Osteoblast (primary cell): ENCODE data around the gene MAD1L1. TPM values are rescaled to one million over a fixed set of nuclear protein-coding genes. Genes with fewer than 3 reads are reported as not detected.

Experiments used
- DNase-seq: peaks from one replicate; pipeline ENCODE4 v3.0.0; 2011; ENCODE audit warnings: low spot score, mixed read lengths; ENCODE audit not compliant: insufficient read length; ENCODE audit errors: missing footprints
- H2AFZ ChIP-seq: 2 replicates; pipeline ENCODE4 v1.6.0; 2011; ENCODE audit warnings: mild to moderate bottlenecking, low read length
- H3K27ac ChIP-seq: 2 replicates; pipeline ENCODE4 v1.5.1; 2011; ENCODE audit warnings: mild to moderate bottlenecking, low read depth, low read length, moderate library complexity
- H3K27me3 ChIP-seq: 2 replicates; pipeline ENCODE4 v1.6.0; 2012; ENCODE audit warnings: mild to moderate bottlenecking, control low read depth, inconsistent platforms, low read length, moderate library complexity; ENCODE audit not compliant: insufficient read depth
- H3K36me3 ChIP-seq: 2 replicates; pipeline ENCODE4 v1.5.1; 2011; ENCODE audit warnings: mild to moderate bottlenecking, low read length, control low read depth, moderate library complexity; ENCODE audit not compliant: insufficient read depth
- H3K4me1 ChIP-seq: 2 replicates; pipeline ENCODE4 v1.5.1; 2011; ENCODE audit warnings: mild to moderate bottlenecking, low read length, control low read depth, moderate library complexity; ENCODE audit not compliant: insufficient read depth
- H3K4me2 ChIP-seq: 2 replicates; pipeline ENCODE4 v1.6.0; 2011; ENCODE audit warnings: mild to moderate bottlenecking, low read length; ENCODE audit not compliant: insufficient read depth
- H3K4me3 ChIP-seq: fragments of 200-600 bp; sonication (generic); 3 replicates; pipeline ENCODE4 v1.5.1; 2012; ENCODE audit warnings: mild to moderate bottlenecking, low read length, inconsistent platforms; ENCODE audit not compliant: insufficient read depth
- H3K79me2 ChIP-seq: 2 replicates; pipeline ENCODE4 v1.6.0; 2012; ENCODE audit warnings: mild to moderate bottlenecking, low read length, control low read depth, inconsistent platforms; ENCODE audit not compliant: insufficient read depth
- H3K9me3 ChIP-seq: 2 replicates; pipeline ENCODE4 v1.5.1; 2011; ENCODE audit warnings: low read depth, low read length, control low read depth
- H4K20me1 ChIP-seq: 2 replicates; pipeline ENCODE4 v1.6.0; 2012; ENCODE audit warnings: mild to moderate bottlenecking, low read length, control low read depth; ENCODE audit not compliant: insufficient read depth
- total RNA-seq: library from RNA; depleted of rRNA; stranded (reverse); fragments of >200 nt; gene quantifications from 2 replicates; pipeline ENCODE4 v1.2.3, GENCODE V29; 2012
- TF ChIP-seq, protein P1 (sequence below): IDR thresholded peaks from 2 replicates; pipeline ENCODE4 v1.5.1; 2011; ENCODE audit warnings: mild to moderate bottlenecking, low read depth, low read length, moderate library complexity; ENCODE audit errors: extremely low read depth

Gene MAD1L1
- total RNA-seq, 1 donor: 66.2 TPM

GRCh38 chr7:2231992-2232765, 566 bp downstream of the MAD1L1 start:
- no peak for DNase-seq
- peaks cover 45% of the 10 kb centered on the region for H3K79me2 ChIP-seq

DNA sequence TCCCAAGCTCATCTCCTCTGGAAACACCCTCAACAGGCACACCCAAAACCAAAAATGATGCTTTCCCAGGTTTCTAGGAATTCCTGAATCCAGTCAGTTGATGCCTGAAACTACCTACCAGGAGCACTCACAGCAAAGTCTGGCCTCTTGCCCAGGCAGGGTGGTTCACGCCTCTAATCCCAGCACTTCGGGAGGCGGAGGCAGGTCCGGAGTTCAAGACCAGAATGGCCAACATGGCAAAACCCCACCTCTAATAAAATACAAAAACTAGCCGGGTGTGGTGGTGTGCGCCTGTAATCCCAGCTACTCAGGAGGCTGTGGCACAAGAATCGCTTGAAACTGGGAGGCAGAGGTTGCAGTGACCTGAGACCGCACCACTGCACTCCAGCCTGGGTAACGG, 1.9 kb downstream of the MAD1L1 start:
- Histone ChIP-seq H4K20me1 (peaks cover 8% of the 10 kb centered on the region), H3K36me3 (peaks cover 23% of the 10 kb centered on the region), H3K9me3 (no peaks in the 10 kb centered on the region), H3K4me3 (no peak overlapping the region), H3K79me2 (peaks cover 48% of the 10 kb centered on the region), H3K4me2 (no peak overlapping the region), H2AFZ (no peak overlapping the region), H3K27me3 (no peaks in the 10 kb centered on the region), H3K4me1 (peaks cover 22% of the 10 kb centered on the region), H3K27ac (no peak overlapping the region)
- TF ChIP-seq, protein P1, sequence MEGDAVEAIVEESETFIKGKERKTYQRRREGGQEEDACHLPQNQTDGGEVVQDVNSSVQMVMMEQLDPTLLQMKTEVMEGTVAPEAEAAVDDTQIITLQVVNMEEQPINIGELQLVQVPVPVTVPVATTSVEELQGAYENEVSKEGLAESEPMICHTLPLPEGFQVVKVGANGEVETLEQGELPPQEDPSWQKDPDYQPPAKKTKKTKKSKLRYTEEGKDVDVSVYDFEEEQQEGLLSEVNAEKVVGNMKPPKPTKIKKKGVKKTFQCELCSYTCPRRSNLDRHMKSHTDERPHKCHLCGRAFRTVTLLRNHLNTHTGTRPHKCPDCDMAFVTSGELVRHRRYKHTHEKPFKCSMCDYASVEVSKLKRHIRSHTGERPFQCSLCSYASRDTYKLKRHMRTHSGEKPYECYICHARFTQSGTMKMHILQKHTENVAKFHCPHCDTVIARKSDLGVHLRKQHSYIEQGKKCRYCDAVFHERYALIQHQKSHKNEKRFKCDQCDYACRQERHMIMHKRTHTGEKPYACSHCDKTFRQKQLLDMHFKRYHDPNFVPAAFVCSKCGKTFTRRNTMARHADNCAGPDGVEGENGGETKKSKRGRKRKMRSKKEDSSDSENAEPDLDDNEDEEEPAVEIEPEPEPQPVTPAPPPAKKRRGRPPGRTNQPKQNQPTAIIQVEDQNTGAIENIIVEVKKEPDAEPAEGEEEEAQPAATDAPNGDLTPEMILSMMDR: no peak
- peak; percentile 37 for DNase-seq

More at GRCh38 chr7:2231992-2232765, 566 bp downstream of the MAD1L1 start:
- TF ChIP-seq, protein P1: no peak
- Histone ChIP-seq H3K4me1 (peaks cover 22% of the 10 kb centered on the region), H3K27ac (peak overlapping the region; percentile 74), H3K9me3 (no peaks in the 10 kb centered on the region), H3K4me2 (peak overlapping the region; percentile 97), H4K20me1 (peaks cover 8% of the 10 kb centered on the region), H3K4me3 (peak overlapping the region; percentile 90), H3K27me3 (no peaks in the 10 kb centered on the region), H3K36me3 (peaks cover 26% of the 10 kb centered on the region), H2AFZ (peak overlapping the region; percentile 50)

GRCh38 chr7:2230226-2230625, 2.5 kb downstream of the MAD1L1 start:
- peaks cover 52% of the 10 kb centered on the region for H3K79me2 ChIP-seq
- H3K9me3 ChIP-seq: no peaks in the 10 kb centered on the region
- no peak overlapping the region for H2AFZ ChIP-seq
- peaks cover 22% of the 10 kb centered on the region for H3K4me1 ChIP-seq
- H4K20me1 ChIP-seq: peaks cover 8% of the 10 kb centered on the region
- no peak overlapping the region for H3K27ac ChIP-seq
- no peak overlapping the region for H3K4me2 ChIP-seq
- TF ChIP-seq, protein P1: no peak
- H3K4me3 ChIP-seq: no peak overlapping the region
- no peaks in the 10 kb centered on the region for H3K27me3 ChIP-seq
- peak; percentile 65 for DNase-seq
- peaks cover 24% of the 10 kb centered on the region for H3K36me3 ChIP-seq

GRCh38 chr7:2229467-2229866, 3.3 kb downstream of the MAD1L1 start:
- DNase-seq: peak; percentile 62
- H3K36me3 ChIP-seq: peaks cover 24% of the 10 kb centered on the region
- no peak overlapping the region for H3K4me3 ChIP-seq
- peaks cover 53% of the 10 kb centered on the region for H3K79me2 ChIP-seq
- peaks cover 12% of the 10 kb centered on the region for H4K20me1 ChIP-seq
- TF ChIP-seq, protein P1: no peak
- H3K27me3 ChIP-seq: no peaks in the 10 kb centered on the region
- no peak overlapping the region for H3K27ac ChIP-seq
- H3K4me2 ChIP-seq: no peak overlapping the region
- no peak overlapping the region for H2AFZ ChIP-seq
- no peaks in the 10 kb centered on the region for H3K9me3 ChIP-seq
- peaks cover 20% of the 10 kb centered on the region for H3K4me1 ChIP-seq
